Thyroid gland (tissue), 4 donors: Measurements from ENCODE around the gene SYT1.

Experiments
- POLR2A ChIP-seq, 2 donors: fragments of 450-650 bp; IDR thresholded peaks; one replicate each; pipeline ENCODE4 v1.6.1; 2017; ENCODE audit warnings: antibody characterized with exemption in 2 of 2, mild to moderate bottlenecking in 2 of 2, moderate library complexity in 1 of 2
- TF ChIP-seq, protein P1 (sequence below), 6 experiments: fragments of 200-600 bp in 3 of 6; fragments of 450-650 bp in 3 of 6; sonication (generic) in 3 of 6; IDR thresholded peaks; one replicate each; pipeline ENCODE4 v1.5.1; 2016 to 2019; ENCODE audit warnings: antibody characterized with exemption in 6 of 6, mild to moderate bottlenecking in 2 of 6, inconsistent platforms in 1 of 6, moderate library complexity in 1 of 6

DNA sequence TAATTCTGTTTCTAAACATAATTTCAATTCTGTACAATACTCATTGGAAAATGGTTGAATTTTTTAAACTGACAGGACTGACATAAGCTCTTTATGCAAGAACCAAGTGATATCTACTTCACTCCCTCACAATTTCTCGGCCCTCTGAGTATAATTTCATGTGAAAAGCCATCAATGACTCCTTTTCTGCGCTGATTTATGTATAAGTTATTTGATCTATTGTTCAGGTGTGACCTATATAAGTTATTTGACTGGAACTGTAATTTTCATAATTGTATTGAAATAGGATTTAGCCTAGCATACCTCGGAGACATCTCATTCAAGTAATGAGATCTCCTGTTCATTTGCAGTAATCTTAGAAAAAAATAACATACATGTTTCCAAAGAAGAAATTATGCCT lies 184.4 kb downstream of the SYT1 start:
- TF ChIP-seq, protein P1, sequence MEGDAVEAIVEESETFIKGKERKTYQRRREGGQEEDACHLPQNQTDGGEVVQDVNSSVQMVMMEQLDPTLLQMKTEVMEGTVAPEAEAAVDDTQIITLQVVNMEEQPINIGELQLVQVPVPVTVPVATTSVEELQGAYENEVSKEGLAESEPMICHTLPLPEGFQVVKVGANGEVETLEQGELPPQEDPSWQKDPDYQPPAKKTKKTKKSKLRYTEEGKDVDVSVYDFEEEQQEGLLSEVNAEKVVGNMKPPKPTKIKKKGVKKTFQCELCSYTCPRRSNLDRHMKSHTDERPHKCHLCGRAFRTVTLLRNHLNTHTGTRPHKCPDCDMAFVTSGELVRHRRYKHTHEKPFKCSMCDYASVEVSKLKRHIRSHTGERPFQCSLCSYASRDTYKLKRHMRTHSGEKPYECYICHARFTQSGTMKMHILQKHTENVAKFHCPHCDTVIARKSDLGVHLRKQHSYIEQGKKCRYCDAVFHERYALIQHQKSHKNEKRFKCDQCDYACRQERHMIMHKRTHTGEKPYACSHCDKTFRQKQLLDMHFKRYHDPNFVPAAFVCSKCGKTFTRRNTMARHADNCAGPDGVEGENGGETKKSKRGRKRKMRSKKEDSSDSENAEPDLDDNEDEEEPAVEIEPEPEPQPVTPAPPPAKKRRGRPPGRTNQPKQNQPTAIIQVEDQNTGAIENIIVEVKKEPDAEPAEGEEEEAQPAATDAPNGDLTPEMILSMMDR (IDR thresholded peaks at IDR 0.05), result no peak
- no peak for TF ChIP-seq POLR2A (IDR thresholded peaks at IDR 0.05)
